GM21360 (cell line): Measurements from ENCODE around the gene SCN7A.
A peak's percentile ranks its signal among the peaks of the same experiment; 100 is the strongest.
"Not testable (repeated sequence)": the region's sequence is repeated elsewhere in the genome, so short reads cannot be mapped to it uniquely, and the experiment has no call there.

Source experiments
- ATAC-seq: cut with Tn5 transposase; IDR thresholded peaks from one replicate; pipeline ENCODE4 v1.9.1; 2021; ENCODE audit warnings: mild to moderate bottlenecking, moderate library complexity; ENCODE audit not compliant: unreplicated experiment

Gene SCN7A

DNA sequence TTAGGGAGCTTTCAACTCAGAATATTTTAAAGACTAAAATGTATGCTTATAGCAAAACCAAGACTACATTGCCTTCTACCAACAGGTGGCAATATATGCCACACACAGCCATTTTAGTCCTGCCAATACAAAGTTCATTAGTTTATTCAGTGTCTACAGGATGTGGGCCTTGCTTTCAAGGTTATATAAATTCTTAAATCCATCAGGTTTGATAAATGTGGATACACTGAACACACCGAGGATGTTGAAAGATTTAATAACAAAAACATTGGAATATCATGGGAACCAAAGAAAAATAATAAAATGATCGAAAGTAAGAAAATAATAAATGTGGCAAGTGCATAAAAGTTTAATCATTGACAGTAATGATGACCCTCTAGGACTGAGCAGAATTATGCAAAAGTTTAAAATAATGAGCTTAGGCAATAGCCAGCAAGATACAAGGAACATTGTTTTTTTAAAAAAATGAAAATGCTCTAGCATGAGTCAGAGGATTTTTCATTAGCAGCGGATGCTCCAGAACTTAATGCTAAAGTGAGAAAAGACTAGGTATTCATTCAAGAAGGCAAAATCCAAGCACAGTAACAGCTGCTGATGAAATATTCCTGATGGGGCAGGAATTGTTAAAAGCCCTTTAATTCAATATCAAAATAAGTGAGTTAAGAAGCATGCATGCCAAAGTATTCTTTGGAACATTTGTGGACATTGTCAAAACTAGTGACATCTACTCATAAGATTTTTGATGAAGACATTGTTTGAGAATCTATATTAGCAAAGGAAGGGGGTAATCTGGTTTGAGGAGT lies 132.5 kb downstream of the SCN7A start:
- ATAC-seq = peak; percentile 78

- peak; percentile 9 for ATAC-seq
Observed at GRCh38 chr2:166360906-166361305, 133.1 kb downstream of the SCN7A start.

DNA sequence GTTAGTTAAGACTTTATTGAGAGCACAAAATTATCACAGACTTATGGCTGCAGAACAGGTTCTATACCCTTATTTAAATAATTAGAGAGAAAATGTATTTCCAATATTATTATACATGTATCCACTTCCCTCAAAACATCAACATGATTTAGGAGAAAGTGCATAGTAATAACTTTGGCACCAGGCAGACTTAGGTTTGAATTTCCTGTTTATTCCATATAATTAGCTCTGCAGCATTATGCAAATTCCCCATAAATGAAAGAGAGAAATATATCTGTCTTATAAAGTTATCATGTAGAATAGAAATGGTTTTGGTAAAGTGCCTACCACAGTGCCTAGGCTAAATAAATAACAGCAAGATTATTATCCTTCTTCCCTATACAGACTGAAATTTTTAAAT lies 133.6 kb downstream of the SCN7A start:
- no peak for ATAC-seq

- ATAC-seq = not testable (repeated sequence)
Observed at GRCh38 chr2:166357950-166358321, 136.1 kb downstream of the SCN7A start.

DNA sequence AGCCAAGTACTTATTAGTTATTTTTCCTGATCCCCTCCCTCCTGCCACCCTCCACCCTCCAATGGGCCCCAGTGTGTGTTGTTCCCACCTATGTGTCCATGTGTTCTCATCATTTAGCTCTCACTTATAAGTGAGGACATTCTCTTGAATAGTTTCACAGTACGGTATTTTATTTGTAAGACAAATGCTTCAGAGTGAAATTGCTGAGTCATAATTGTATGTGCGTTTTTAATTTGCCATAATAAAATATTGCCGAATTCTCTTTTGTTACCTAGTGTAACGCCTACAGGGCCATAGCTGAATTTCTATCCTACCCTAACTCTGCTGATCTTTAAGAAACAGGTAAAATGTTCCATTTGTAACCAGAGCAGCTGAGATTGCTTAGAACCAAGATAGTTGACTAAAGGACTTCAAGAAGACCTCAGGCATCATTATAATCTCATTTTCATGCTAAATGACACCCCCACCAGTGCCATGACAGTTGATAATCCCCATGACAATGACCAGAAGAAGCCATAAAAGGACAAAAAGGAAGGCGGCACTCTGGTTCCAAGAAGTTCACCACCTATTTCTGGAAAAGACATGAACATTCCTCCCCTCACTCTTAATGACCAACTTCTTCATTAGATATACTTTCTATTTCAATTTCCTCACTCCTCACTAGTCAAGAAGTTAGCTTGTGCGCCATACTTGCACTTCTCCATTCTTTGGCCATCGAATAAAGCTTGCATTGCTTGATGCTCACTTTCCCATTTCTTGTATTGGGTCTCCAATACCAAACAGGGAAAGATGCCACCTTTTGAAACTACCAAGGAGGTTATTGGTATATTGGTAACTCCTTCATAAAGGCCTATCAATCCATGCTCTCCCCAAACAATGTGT lies 136.7 kb downstream of the SCN7A start:
- ATAC-seq = no peak
